Measurements from ENCODE around the gene GNAI1. TPM values are rescaled to one million over a fixed set of nuclear protein-coding genes. Genes with fewer than 3 reads are reported as not detected.

Gene GNAI1
- total and polyA plus RNA-seq, 4 donors, result 8.9 to 38.7 (median 20.9) TPM

DNA sequence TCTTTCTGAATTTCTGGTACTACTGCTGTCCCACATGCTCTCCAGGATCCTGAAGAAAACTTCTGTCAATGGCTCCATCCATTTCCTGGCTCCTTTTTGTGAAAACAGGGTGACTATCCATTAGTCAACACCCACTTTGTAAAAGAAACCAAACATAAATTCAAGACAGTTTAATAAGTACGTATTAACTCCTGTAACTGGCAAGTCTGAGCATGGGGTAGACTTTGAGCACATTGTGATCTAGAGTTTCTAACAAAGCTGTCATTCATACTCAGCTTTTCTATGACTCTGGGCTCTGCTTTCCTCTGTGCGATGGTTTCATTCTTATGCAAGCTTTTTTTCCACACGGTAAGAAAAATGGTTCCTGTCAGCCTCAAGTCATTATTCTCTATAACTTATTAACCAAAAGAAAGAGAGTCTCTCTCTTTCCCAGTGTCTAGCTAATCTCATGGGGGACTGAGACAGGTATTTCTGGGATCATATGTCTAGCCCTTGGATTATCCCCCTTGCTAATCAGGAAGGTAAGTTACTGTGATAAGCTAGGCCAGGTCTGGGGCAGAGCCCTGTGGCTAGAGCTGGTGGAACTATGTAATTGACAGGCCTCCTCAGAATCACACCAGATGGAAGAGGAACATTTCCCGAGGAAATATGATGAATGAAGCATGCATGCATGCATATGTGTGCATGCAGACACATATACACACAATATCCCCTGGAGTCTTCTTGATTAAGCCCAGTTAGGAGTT, 98.5 kb downstream of the GNAI1 start:
- no peaks in the 10 kb centered on the region for H3K9me3 ChIP-seq (ENCODE audit: control insufficient read depth in 4 of 4, low read length in 3 of 4)
- TF ChIP-seq EGR1 (IDR thresholded peaks at IDR 0.05; ENCODE audit: low read depth in 2 of 2) (no peak), FOXA1 (IDR thresholded peaks at IDR 0.05) (no peak), HNF4G (IDR thresholded peaks at IDR 0.05) (no peak), NR2F2 (IDR thresholded peaks at IDR 0.05) (no peak), FOXA2 (IDR thresholded peaks at IDR 0.05) (no peak), TAF1 (conservative IDR thresholded peaks at IDR 0.05) (no peak), SP1 (IDR thresholded peaks at IDR 0.05) (no peak), YY1 (IDR thresholded peaks at IDR 0.05) (no peak), GABPA (IDR thresholded peaks at IDR 0.05 in 1 of 2, conservative IDR thresholded peaks at IDR 0.05 in 1 of 2) (no peak), HNF4A (conservative IDR thresholded peaks at IDR 0.05) (no peak), RAD21 (IDR thresholded peaks at IDR 0.05) (no peak), JUND (IDR thresholded peaks at IDR 0.05) (no peak), RXRA (IDR thresholded peaks at IDR 0.05) (no peak)
- TF ChIP-seq, protein P1, sequence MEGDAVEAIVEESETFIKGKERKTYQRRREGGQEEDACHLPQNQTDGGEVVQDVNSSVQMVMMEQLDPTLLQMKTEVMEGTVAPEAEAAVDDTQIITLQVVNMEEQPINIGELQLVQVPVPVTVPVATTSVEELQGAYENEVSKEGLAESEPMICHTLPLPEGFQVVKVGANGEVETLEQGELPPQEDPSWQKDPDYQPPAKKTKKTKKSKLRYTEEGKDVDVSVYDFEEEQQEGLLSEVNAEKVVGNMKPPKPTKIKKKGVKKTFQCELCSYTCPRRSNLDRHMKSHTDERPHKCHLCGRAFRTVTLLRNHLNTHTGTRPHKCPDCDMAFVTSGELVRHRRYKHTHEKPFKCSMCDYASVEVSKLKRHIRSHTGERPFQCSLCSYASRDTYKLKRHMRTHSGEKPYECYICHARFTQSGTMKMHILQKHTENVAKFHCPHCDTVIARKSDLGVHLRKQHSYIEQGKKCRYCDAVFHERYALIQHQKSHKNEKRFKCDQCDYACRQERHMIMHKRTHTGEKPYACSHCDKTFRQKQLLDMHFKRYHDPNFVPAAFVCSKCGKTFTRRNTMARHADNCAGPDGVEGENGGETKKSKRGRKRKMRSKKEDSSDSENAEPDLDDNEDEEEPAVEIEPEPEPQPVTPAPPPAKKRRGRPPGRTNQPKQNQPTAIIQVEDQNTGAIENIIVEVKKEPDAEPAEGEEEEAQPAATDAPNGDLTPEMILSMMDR (IDR thresholded peaks at IDR 0.05; ENCODE audit: low read depth, low read length, missing input control), result no peak
- TF ChIP-seq, protein P2, sequence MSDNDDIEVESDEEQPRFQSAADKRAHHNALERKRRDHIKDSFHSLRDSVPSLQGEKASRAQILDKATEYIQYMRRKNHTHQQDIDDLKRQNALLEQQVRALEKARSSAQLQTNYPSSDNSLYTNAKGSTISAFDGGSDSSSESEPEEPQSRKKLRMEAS (IDR thresholded peaks at IDR 0.05), result no peak
- TF ChIP-seq, protein P3, sequence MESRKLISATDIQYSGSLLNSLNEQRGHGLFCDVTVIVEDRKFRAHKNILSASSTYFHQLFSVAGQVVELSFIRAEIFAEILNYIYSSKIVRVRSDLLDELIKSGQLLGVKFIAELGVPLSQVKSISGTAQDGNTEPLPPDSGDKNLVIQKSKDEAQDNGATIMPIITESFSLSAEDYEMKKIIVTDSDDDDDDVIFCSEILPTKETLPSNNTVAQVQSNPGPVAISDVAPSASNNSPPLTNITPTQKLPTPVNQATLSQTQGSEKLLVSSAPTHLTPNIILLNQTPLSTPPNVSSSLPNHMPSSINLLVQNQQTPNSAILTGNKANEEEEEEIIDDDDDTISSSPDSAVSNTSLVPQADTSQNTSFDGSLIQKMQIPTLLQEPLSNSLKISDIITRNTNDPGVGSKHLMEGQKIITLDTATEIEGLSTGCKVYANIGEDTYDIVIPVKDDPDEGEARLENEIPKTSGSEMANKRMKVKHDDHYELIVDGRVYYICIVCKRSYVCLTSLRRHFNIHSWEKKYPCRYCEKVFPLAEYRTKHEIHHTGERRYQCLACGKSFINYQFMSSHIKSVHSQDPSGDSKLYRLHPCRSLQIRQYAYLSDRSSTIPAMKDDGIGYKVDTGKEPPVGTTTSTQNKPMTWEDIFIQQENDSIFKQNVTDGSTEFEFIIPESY (IDR thresholded peaks at IDR 0.05), result no peak
- TF ChIP-seq, protein P4, sequence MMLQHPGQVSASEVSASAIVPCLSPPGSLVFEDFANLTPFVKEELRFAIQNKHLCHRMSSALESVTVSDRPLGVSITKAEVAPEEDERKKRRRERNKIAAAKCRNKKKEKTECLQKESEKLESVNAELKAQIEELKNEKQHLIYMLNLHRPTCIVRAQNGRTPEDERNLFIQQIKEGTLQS (IDR thresholded peaks at IDR 0.05), result no peak
- TF ChIP-seq, protein P5, sequence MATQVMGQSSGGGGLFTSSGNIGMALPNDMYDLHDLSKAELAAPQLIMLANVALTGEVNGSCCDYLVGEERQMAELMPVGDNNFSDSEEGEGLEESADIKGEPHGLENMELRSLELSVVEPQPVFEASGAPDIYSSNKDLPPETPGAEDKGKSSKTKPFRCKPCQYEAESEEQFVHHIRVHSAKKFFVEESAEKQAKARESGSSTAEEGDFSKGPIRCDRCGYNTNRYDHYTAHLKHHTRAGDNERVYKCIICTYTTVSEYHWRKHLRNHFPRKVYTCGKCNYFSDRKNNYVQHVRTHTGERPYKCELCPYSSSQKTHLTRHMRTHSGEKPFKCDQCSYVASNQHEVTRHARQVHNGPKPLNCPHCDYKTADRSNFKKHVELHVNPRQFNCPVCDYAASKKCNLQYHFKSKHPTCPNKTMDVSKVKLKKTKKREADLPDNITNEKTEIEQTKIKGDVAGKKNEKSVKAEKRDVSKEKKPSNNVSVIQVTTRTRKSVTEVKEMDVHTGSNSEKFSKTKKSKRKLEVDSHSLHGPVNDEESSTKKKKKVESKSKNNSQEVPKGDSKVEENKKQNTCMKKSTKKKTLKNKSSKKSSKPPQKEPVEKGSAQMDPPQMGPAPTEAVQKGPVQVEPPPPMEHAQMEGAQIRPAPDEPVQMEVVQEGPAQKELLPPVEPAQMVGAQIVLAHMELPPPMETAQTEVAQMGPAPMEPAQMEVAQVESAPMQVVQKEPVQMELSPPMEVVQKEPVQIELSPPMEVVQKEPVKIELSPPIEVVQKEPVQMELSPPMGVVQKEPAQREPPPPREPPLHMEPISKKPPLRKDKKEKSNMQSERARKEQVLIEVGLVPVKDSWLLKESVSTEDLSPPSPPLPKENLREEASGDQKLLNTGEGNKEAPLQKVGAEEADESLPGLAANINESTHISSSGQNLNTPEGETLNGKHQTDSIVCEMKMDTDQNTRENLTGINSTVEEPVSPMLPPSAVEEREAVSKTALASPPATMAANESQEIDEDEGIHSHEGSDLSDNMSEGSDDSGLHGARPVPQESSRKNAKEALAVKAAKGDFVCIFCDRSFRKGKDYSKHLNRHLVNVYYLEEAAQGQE (IDR thresholded peaks at IDR 0.05), result no peak
- no peaks in the 10 kb centered on the region for H3K4me1 ChIP-seq (ENCODE audit: control insufficient read depth in 4 of 4, insufficient read depth in 4 of 4, low read length in 3 of 4)
- no peaks in the 10 kb centered on the region for H3K36me3 ChIP-seq (ENCODE audit: control insufficient read depth in 4 of 4, insufficient read depth in 3 of 4, low read depth in 1 of 4, low read length in 3 of 4)
- H3K9ac ChIP-seq (ENCODE audit: low read depth in 1 of 2, low read length in 2 of 2), result no peak overlapping the region
- DNase-seq (ENCODE audit: low spot score), result no peak
- H3K27ac ChIP-seq (ENCODE audit: low read depth in 1 of 2, low read length in 2 of 2), result no peak overlapping the region
- H3K27me3 ChIP-seq (ENCODE audit: control insufficient read depth in 4 of 4, insufficient read depth in 4 of 4, low read length in 3 of 4), result no peaks in the 10 kb centered on the region
- H3K4me3 ChIP-seq (ENCODE audit: low read depth in 1 of 3, low read length in 3 of 3), result no peak overlapping the region
- 86% methylated on average over 4 of the region's 4 CpGs for WGBS
